ENCODE measurements around the gene ADGRB3.
"Not testable (repeated sequence)": the region's sequence is repeated elsewhere in the genome, so short reads cannot be mapped to it uniquely, and the experiment has no call there.

Gene ADGRB3

GRCh38 chr6:68744376-68744775, 109.3 kb downstream of the ADGRB3 start:
- H3K36me3 ChIP-seq (ENCODE audit: control insufficient read depth, insufficient read depth, low read length); H3K56ac ChIP-seq (ENCODE audit: low read length); H3K18ac ChIP-seq (ENCODE audit: low read length); H3K4me2 ChIP-seq (ENCODE audit: low read length); H2BK120ac ChIP-seq (ENCODE audit: low read depth, low read length); H3K27me3 ChIP-seq (ENCODE audit: insufficient read depth, low read length, poor library complexity); H4K8ac ChIP-seq (ENCODE audit: low read depth, low read length); H2BK5ac ChIP-seq (ENCODE audit: low read length); H2BK15ac ChIP-seq (replicated peaks; ENCODE audit: low read depth); H2AK5ac ChIP-seq (ENCODE audit: low read length); H3K79me1 ChIP-seq (ENCODE audit: low read length); H3K4me1 ChIP-seq (ENCODE audit: control insufficient read depth, low read depth, low read length); H3K9ac ChIP-seq (ENCODE audit: low read length); H3K4ac ChIP-seq (ENCODE audit: low read depth, low read length); H3K4me3 ChIP-seq (ENCODE audit: low read length); H3K27ac ChIP-seq (ENCODE audit: low read depth, low read length); DNase-seq; H4K5ac ChIP-seq (ENCODE audit: low read length); H3K23ac ChIP-seq (ENCODE audit: low read length); H3K79me2 ChIP-seq (ENCODE audit: control insufficient read depth, insufficient read depth, low read length): not testable (repeated sequence)
- no CpG with 5 or more reads among the region's 1 CpG for whole genome bisulfite sequencing (ENCODE audit: extremely low coverage, insufficient coverage, low lambda C conversion rate)

GRCh38 chr6:68746376-68746775, 111.3 kb downstream of the ADGRB3 start:
- Histone ChIP-seq H3K4me1 (ENCODE audit: control insufficient read depth, low read depth, low read length) (no peaks in the 10 kb centered on the region), H3K4me2 (ENCODE audit: low read length) (no peak overlapping the region), H2BK120ac (ENCODE audit: low read depth, low read length) (no peak overlapping the region), H3K27me3 (ENCODE audit: insufficient read depth, low read length, poor library complexity) (no peaks in the 10 kb centered on the region), H3K27ac (ENCODE audit: low read depth, low read length) (no peak overlapping the region), H4K8ac (ENCODE audit: low read depth, low read length) (no peak overlapping the region), H3K18ac (ENCODE audit: low read length) (no peak overlapping the region), H3K4me3 (ENCODE audit: low read length) (no peak overlapping the region), H3K79me2 (ENCODE audit: control insufficient read depth, insufficient read depth, low read length) (no peaks in the 10 kb centered on the region), H3K56ac (ENCODE audit: low read length) (no peak overlapping the region), H4K5ac (ENCODE audit: low read length) (no peak overlapping the region), H3K36me3 (ENCODE audit: control insufficient read depth, insufficient read depth, low read length) (no peaks in the 10 kb centered on the region), H3K4ac (ENCODE audit: low read depth, low read length) (no peak overlapping the region), H2BK5ac (ENCODE audit: low read length) (no peak overlapping the region), H3K9ac (ENCODE audit: low read length) (no peak overlapping the region), H3K23ac (ENCODE audit: low read length) (no peak overlapping the region), H3K79me1 (ENCODE audit: low read length) (no peaks in the 10 kb centered on the region), H2AK5ac (ENCODE audit: low read length) (no peak overlapping the region), H2BK15ac (replicated peaks; ENCODE audit: low read depth) (no peak overlapping the region)
- no CpG with 5 or more reads among the region's 1 CpG for WGBS (ENCODE audit: extremely low coverage, insufficient coverage, low lambda C conversion rate)
- DNase-seq, result no peak

DNA sequence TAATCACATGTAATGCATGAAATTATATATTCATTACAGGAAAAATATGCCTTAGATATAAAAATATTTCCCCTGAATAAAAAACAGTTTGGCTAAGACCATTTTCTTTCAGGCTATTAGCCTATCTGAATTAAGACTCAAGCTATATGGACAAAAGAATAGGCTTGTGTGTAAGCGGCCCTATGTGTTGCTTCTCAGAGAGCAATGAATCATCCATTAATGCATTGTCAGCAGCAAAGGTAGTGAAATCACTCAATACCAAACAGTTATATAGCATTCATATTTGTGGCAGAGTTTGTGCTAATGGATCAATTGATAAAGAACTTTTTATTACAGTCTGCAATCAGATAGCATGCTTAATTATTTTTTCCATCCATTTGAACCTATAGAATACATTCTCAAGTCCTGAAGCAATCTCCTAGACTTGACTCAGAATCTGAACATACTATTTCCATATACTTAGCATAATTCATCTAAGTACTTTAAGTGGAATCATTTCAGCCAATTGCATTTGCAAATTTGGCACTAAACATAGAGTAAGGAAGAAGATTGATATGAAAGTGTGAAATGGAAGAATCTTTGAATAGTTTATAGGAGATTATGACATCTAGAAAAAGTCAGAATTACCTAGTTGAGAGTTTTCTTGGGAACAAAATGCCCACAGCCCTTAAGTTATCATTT, 112.2 kb downstream of the ADGRB3 start:
- no CpG with 5 or more reads among the region's 1 CpG for WGBS (ENCODE audit: extremely low coverage, insufficient coverage, low lambda C conversion rate)
- no peak overlapping the region for H4K8ac ChIP-seq (ENCODE audit: low read depth, low read length)
- no peak overlapping the region for H3K4ac ChIP-seq (ENCODE audit: low read depth, low read length)
- no peak overlapping the region for H4K5ac ChIP-seq (ENCODE audit: low read length)
- H3K23ac ChIP-seq (ENCODE audit: low read length), result no peak overlapping the region
- no peak overlapping the region for H2BK5ac ChIP-seq (ENCODE audit: low read length)
- H3K56ac ChIP-seq (ENCODE audit: low read length), result no peak overlapping the region
- H2BK15ac ChIP-seq (replicated peaks; ENCODE audit: low read depth), result no peak overlapping the region
- H2BK120ac ChIP-seq (ENCODE audit: low read depth, low read length), result no peak overlapping the region
- H3K79me1 ChIP-seq (ENCODE audit: low read length), result no peaks in the 10 kb centered on the region
- H3K27me3 ChIP-seq (ENCODE audit: insufficient read depth, low read length, poor library complexity), result no peaks in the 10 kb centered on the region
- no peaks in the 10 kb centered on the region for H3K79me2 ChIP-seq (ENCODE audit: control insufficient read depth, insufficient read depth, low read length)
- no peak for DNase-seq
- H3K4me2 ChIP-seq (ENCODE audit: low read length), result no peak overlapping the region
- H3K4me3 ChIP-seq (ENCODE audit: low read length), result no peak overlapping the region
- no peaks in the 10 kb centered on the region for H3K36me3 ChIP-seq (ENCODE audit: control insufficient read depth, insufficient read depth, low read length)
- H3K9ac ChIP-seq (ENCODE audit: low read length), result no peak overlapping the region
- H3K4me1 ChIP-seq (ENCODE audit: control insufficient read depth, low read depth, low read length), result no peaks in the 10 kb centered on the region
- no peak overlapping the region for H3K18ac ChIP-seq (ENCODE audit: low read length)
- H3K27ac ChIP-seq (ENCODE audit: low read depth, low read length), result no peak overlapping the region
- no peak overlapping the region for H2AK5ac ChIP-seq (ENCODE audit: low read length)

GRCh38 chr6:68747832-68748231, 112.8 kb downstream of the ADGRB3 start:
- not testable (repeated sequence) for H3K36me3 ChIP-seq (ENCODE audit: control insufficient read depth, insufficient read depth, low read length); H3K79me1 ChIP-seq (ENCODE audit: low read length); H3K27ac ChIP-seq (ENCODE audit: low read depth, low read length); H2BK15ac ChIP-seq (replicated peaks; ENCODE audit: low read depth); H4K8ac ChIP-seq (ENCODE audit: low read depth, low read length); H3K4ac ChIP-seq (ENCODE audit: low read depth, low read length); H2AK5ac ChIP-seq (ENCODE audit: low read length); H3K4me3 ChIP-seq (ENCODE audit: low read length); H3K79me2 ChIP-seq (ENCODE audit: control insufficient read depth, insufficient read depth, low read length); H3K4me2 ChIP-seq (ENCODE audit: low read length); H3K4me1 ChIP-seq (ENCODE audit: control insufficient read depth, low read depth, low read length); H3K9ac ChIP-seq (ENCODE audit: low read length); H2BK5ac ChIP-seq (ENCODE audit: low read length); H3K27me3 ChIP-seq (ENCODE audit: insufficient read depth, low read length, poor library complexity); H2BK120ac ChIP-seq (ENCODE audit: low read depth, low read length); H3K56ac ChIP-seq (ENCODE audit: low read length); H4K5ac ChIP-seq (ENCODE audit: low read length); H3K23ac ChIP-seq (ENCODE audit: low read length); DNase-seq; H3K18ac ChIP-seq (ENCODE audit: low read length)
- WGBS (ENCODE audit: extremely low coverage, insufficient coverage, low lambda C conversion rate), result no CpG with 5 or more reads among the region's 3 CpGs

DNA sequence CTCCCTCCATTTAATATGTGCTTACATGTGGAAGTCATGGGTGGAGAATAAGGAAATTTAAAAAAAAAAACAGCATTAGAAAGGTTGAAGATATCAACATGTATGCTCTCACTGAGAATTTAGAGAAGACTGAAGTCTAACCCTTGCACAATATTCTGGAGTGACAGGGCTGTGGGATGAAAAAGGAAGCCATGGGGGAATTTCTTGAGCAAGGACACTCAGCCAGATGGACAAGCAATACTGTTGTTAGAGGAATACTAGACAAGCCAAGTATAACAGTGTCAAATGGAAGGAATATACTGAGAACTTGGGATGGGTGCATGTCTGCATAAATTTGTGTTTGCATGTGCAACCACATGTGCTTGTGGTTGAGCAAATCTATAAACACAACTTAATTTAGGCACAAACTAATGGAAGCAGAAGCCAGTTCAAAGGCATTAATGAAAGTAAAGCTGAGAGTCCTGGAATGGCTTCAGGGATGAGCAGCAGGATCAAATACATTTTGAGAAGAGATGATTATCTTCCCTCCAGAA, 119.7 kb downstream of the ADGRB3 start:
- Histone ChIP-seq H2BK120ac (ENCODE audit: low read depth, low read length) (no peak overlapping the region), H3K4me2 (ENCODE audit: low read length) (no peak overlapping the region), H3K79me2 (ENCODE audit: control insufficient read depth, insufficient read depth, low read length) (no peaks in the 10 kb centered on the region), H2BK15ac (replicated peaks; ENCODE audit: low read depth) (no peak overlapping the region), H3K4me1 (ENCODE audit: control insufficient read depth, low read depth, low read length) (no peaks in the 10 kb centered on the region), H3K27me3 (ENCODE audit: insufficient read depth, low read length, poor library complexity) (no peaks in the 10 kb centered on the region), H3K79me1 (ENCODE audit: low read length) (no peaks in the 10 kb centered on the region), H4K5ac (ENCODE audit: low read length) (no peak overlapping the region), H3K27ac (ENCODE audit: low read depth, low read length) (no peak overlapping the region), H3K9ac (ENCODE audit: low read length) (no peak overlapping the region), H3K4me3 (ENCODE audit: low read length) (no peak overlapping the region), H3K18ac (ENCODE audit: low read length) (no peak overlapping the region), H3K23ac (ENCODE audit: low read length) (no peak overlapping the region), H3K36me3 (ENCODE audit: control insufficient read depth, insufficient read depth, low read length) (no peaks in the 10 kb centered on the region), H2AK5ac (ENCODE audit: low read length) (no peak overlapping the region), H2BK5ac (ENCODE audit: low read length) (no peak overlapping the region), H3K56ac (ENCODE audit: low read length) (no peak overlapping the region), H4K8ac (ENCODE audit: low read depth, low read length) (no peak overlapping the region), H3K4ac (ENCODE audit: low read depth, low read length) (no peak overlapping the region)
- DNase-seq, result no peak
